Activated T-cell treated with anti-CD3 and anti-CD28 coated beads for 24 hours (primary cell): ENCODE measurements around the gene ERFE.

Experiments
- DNase-seq: peaks from one replicate; pipeline ENCODE4 v3.0.0-alpha.2; 2020; ENCODE audit warnings: low read depth

Gene ERFE

GRCh38 chr2:238155761-238156694 lies 2.7 kb upstream of the ERFE start:
- DNase-seq = no peak

GRCh38 chr2:238157506-238158017 lies 1.2 kb upstream of the ERFE start:
- DNase-seq = no peak

GRCh38 chr2:238158018-238158508 lies 707 bp upstream of the ERFE start:
- no peak for DNase-seq

GRCh38 chr2:238159071-238159539 lies 335 bp downstream of the ERFE start:
- DNase-seq = no peak

- no peak for DNase-seq
These were observed 963 bp downstream of the ERFE start for GRCh38 chr2:238159661-238160205.

- DNase-seq = no peak
These were observed 1.7 kb downstream of the ERFE start for GRCh38 chr2:238160206-238161129.

- DNase-seq = no peak
These were observed 2.7 kb downstream of the ERFE start for GRCh38 chr2:238161291-238162051.

- DNase-seq = no peak
These were observed 3.6 kb downstream of the ERFE start for GRCh38 chr2:238162251-238162845.

GRCh38 chr2:238162846-238163441 lies 4.2 kb downstream of the ERFE start:
- DNase-seq = no peak

GRCh38 chr2:238163481-238164198 lies 4.9 kb downstream of the ERFE start:
- DNase-seq = no peak

GRCh38 chr2:238164906-238165287 lies 6.1 kb downstream of the ERFE start:
- DNase-seq = no peak

GRCh38 chr2:238165288-238165921 lies 6.6 kb downstream of the ERFE start:
- no peak for DNase-seq

- DNase-seq = no peak
These were observed 7.9 kb downstream of the ERFE start for GRCh38 chr2:238166391-238167343.

GRCh38 chr2:238167344-238167715 lies 8.6 kb downstream of the ERFE start:
- no peak for DNase-seq

- DNase-seq = no peak
These were observed 9.0 kb downstream of the ERFE start for GRCh38 chr2:238167761-238168160.

- DNase-seq = no peak
These were observed 9.7 kb downstream of the ERFE start for GRCh38 chr2:238168196-238169047.

- no peak for DNase-seq
These were observed 10.4 kb downstream of the ERFE start for GRCh38 chr2:238169048-238169707.
